Muscle of leg (tissue), 11 donors: Measurements from ENCODE around the gene SMYD5. TPM values are rescaled to one million over a fixed set of nuclear protein-coding genes. Genes with fewer than 3 reads are reported as not detected.

Source experiments
- DNase-seq: peaks from one replicate; pipeline ENCODE4 v3.0.0; 2013
- H3K27ac ChIP-seq: one replicate; pipeline ENCODE4 v1.5.1; 2013; ENCODE audit warnings: mild to moderate bottlenecking, low read length, control low read depth
- H3K27me3 ChIP-seq: one replicate; pipeline ENCODE4 v1.6.1; 2013; ENCODE audit warnings: low read length; ENCODE audit not compliant: control insufficient read depth, insufficient read depth
- H3K36me3 ChIP-seq: one replicate; pipeline ENCODE4 v1.6.1; 2013; ENCODE audit warnings: low read length; ENCODE audit not compliant: control insufficient read depth, insufficient read depth
- H3K4me1 ChIP-seq: one replicate; pipeline ENCODE4 v1.6.1; 2013; ENCODE audit warnings: low read length; ENCODE audit not compliant: control insufficient read depth, insufficient read depth
- H3K4me3 ChIP-seq: one replicate; pipeline ENCODE4 v1.5.1; 2013; ENCODE audit warnings: low read length, control low read depth
- H3K9me3 ChIP-seq: replicated peaks from 2 replicates; pipeline ENCODE4 v1.6.1; 2013; ENCODE audit warnings: low read depth, low read length; ENCODE audit not compliant: control insufficient read depth
- WGBS: methylation state at CpG from one replicate; pipeline ENCODE4 v1.1.5; 2013; ENCODE audit warnings: missing lambda C conversion rate; ENCODE audit not compliant: insufficient coverage; 5-methylcytosine and 5-hydroxymethylcytosine counted together
- polyA plus RNA-seq, 8 donors: library from polyadenylated mRNA; unstranded; fragments of 120-200 nt; gene quantifications; one replicate each; pipeline versions ENCODE4 v1.2.1 to v1.2.3, GENCODE V29; 2013; ENCODE audit warnings: inconsistent platforms in 1 of 8, low replicate concordance in 1 of 8; ENCODE audit not compliant: insufficient read length in 8 of 8, insufficient read depth in 1 of 8
- total RNA-seq: library from RNA; stranded (reverse); fragments of 120-200 nt; gene quantifications from one replicate; pipeline ENCODE4 v1.2.4, GENCODE V29; 2013

SMYD5 gene
- total and polyA plus RNA-seq, 9 donors, result 26.2 to 35.6 (median 29.6) TPM

DNA sequence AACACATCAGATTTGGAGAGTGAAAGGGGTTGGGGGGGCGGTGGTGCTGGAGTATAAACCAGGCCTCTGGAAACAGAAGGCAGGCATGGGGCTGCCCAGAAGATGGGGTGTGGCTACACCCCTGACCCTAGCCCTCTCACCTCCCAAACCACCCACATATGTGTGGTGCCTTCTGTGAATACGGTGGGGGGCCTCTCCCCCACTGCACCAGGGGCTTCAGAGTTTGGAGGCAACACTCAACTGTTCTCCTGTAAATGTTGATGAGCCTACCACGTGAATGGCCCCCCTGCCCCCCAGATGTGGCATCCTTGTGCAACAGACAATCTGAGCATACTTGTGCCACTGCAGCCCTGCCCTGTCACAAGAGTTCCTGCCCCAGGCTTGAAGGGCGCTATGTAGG is 50.7 kb downstream of the SMYD5 start:
- no peak overlapping the region for H3K27ac ChIP-seq
- H3K36me3 ChIP-seq, result no peaks in the 10 kb centered on the region
- H3K4me3 ChIP-seq, result no peak overlapping the region
- peaks cover 3% of the 10 kb centered on the region for H3K4me1 ChIP-seq
- no peaks in the 10 kb centered on the region for H3K9me3 ChIP-seq
- H3K27me3 ChIP-seq, result peaks cover 25% of the 10 kb centered on the region
- no CpG with 5 or more reads among the region's 4 CpGs for WGBS
- no peak for DNase-seq

DNA sequence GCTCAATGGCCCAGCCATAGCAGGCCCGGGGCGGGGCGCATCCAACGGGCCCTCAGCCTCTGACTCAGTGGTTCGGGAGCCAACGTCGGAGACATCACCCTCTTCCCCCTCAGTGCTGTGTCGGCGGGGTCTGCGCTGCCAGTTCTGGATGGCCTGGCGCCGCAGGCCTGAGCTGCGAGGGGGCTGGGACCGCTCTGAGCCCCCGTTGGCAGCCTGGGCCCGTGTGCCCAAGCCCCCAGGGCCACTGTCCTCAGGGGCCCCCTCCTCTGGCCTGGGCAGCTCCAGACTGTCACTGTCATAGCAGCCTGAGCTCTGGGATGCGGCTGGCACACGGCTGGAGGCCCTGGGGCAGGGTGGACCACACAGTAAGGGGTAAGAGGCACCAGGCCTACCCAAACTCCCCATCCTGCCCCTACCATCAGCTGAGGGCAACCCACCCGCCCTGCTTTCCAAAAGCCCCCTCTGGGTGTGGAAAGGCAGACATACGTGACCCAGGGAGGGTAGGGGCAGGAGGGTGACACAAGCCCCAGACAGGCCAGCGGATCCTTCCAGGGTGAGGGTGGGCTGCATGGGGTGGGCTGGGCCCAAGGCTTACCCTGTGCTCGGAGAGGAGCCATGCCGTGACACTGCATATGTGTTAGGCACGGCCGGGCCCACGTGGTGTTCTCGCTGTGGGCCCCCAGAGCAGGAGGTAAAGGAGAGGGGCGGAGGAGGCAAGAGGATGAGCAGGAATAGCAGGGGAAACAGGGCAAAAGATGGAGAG is 51.4 kb downstream of the SMYD5 start:
- H3K9me3 ChIP-seq, result no peaks in the 10 kb centered on the region
- H3K4me3 ChIP-seq, result no peak overlapping the region
- peaks cover 31% of the 10 kb centered on the region for H3K27me3 ChIP-seq
- peaks cover 3% of the 10 kb centered on the region for H3K4me1 ChIP-seq
- 87% methylated on average over 25 of the region's 28 CpGs for WGBS
- no peaks in the 10 kb centered on the region for H3K36me3 ChIP-seq
- DNase-seq, result no peak
- no peak overlapping the region for H3K27ac ChIP-seq

DNA sequence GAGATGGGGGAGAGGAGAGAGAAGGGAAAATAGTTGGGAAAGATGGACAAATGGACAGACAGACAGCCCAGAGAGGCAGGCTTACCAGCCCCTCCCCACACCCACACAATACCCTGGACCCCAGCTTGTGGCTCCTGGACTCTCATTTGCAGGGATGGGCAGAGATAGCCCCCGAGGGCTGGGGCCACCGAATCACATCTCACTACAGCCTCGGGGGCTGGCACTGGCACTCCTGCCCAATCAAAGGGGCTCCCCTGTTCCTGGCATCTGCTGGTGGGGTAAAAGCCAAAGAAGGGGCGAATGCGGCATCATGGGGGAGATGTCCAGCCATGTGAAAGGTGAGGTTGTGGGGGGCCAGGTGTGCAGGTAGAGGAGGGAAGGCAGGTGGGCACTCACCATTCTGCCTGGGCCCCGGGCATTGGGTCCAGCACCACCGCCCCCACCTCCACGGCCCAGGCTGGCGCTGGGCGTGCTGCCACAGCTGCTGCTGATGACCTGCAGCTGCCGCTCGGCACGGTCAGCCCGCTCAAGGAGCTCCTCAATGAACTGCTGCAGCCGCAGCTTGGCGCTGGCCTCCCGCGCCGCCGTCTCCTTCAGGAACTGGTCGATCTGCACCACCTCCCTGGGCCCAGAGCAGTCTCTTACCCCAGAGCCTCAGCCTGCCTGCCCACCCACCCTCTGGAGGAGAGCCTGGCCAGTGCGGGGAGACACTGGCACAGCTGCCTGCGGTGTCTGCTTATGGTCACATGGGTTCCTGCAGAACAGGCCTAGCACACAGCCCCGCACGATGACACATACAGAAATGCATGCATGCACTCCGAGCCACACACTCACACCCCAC is 52.2 kb downstream of the SMYD5 start:
- Histone ChIP-seq H3K36me3 (no peaks in the 10 kb centered on the region), H3K9me3 (no peaks in the 10 kb centered on the region), H3K27ac (no peak overlapping the region), H3K27me3 (peaks cover 37% of the 10 kb centered on the region), H3K4me1 (peaks cover 3% of the 10 kb centered on the region), H3K4me3 (no peak overlapping the region)
- DNase-seq, result no peak
- 81% methylated on average over 25 of the region's 26 CpGs for WGBS

DNA sequence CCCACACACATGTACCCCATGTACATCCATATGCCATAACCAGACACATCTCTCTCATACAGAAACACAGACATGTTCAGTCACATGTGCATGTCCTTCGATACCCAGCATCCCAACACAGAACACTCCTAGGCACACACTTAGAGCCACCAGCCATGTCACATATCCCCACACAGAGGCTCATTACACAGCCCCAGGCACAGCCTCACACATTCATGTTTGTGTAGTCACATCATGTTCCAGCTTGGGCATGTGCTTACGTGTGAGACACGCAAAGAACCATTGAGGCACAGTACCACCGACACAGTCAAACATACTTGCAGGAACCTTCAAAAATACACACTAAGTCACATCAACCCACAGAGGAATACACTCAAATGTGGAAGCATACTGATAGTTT is 53.0 kb downstream of the SMYD5 start:
- peaks cover 3% of the 10 kb centered on the region for H3K4me1 ChIP-seq
- WGBS, result 86% methylated on average over 1 of the region's 4 CpGs
- H3K9me3 ChIP-seq, result no peaks in the 10 kb centered on the region
- H3K27ac ChIP-seq, result no peak overlapping the region
- H3K27me3 ChIP-seq, result peaks cover 39% of the 10 kb centered on the region
- no peak for DNase-seq
- no peaks in the 10 kb centered on the region for H3K36me3 ChIP-seq
- H3K4me3 ChIP-seq, result no peak overlapping the region

DNA sequence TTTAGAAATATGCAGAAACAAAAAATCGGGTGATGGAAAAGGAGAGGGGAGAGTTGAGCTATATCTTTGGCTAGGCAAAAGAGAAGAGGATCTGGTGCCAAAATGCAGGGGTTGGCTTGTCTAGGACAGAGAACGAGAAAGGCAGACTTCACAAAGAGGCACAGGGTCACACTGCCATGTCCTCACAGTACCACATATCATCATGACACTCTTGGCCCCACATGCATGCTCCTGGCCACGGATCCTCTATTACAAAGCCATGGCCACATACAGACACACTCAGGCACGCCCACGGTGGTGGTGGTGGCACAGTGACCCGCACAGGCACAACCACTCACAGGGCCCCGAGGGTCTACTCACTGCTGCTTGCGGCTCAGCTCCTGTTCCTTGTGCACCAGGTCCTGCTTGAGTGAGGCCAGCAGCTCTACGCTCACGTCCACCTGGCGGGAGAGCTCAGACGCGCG is 54.4 kb downstream of the SMYD5 start:
- no peaks in the 10 kb centered on the region for H3K36me3 ChIP-seq
- peaks cover 39% of the 10 kb centered on the region for H3K27me3 ChIP-seq
- 20% methylated on average over 13 of the region's 14 CpGs for WGBS

DNA sequence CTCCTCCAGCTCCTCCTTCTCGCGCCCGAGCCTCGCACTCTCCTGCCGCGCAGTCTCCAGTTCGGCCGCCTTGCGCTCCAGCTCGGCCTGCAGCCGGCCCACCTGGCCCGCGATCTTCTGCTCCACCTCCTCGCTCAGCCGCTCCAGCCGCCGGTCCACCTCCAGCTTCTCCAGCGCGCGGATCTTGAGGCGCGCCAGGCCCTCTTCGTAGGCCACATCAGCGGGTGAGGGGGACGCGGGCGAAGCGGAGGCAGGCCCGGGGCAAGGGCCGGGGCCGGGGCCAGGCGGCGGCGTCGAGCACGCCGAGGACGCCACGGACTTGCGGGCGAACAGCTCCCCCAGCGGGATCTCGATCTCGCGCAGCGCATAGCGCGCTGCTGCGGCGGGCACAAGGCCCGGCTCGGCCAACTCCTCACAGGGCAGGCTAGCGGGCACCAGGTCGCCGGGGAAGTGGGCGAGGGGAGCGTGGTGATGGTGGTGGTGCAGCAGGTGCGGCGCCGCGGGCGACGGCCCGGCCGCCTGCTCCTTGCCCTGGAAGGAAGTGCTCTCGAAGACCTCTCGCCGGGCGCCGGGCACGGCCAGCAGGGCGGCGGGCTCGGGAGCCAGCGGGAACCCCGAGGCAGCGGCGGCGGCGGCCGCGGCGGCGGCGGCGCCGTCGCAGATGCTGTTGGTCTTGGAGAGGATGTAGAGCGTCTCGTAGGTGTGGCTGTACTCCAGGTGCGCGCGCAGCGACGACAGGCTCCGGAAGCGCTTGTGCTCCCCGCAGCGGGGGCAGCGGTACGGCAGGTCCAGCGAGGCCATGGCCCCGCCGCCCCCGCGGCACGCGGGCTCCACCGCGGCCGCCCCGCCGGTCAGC is 55.0 kb downstream of the SMYD5 start:
- no peak overlapping the region for H3K4me3 ChIP-seq
- 3% methylated on average over 113 of the region's 113 CpGs for WGBS
- H3K27ac ChIP-seq, result no peak overlapping the region
- H3K27me3 ChIP-seq, result peaks cover 42% of the 10 kb centered on the region
- peaks cover 3% of the 10 kb centered on the region for H3K4me1 ChIP-seq
- H3K36me3 ChIP-seq, result no peaks in the 10 kb centered on the region
- no peak for DNase-seq
- no peaks in the 10 kb centered on the region for H3K9me3 ChIP-seq

More for the DNA sequence above, 54.4 kb downstream of the SMYD5 start:
- Histone ChIP-seq H3K4me3 (no peak overlapping the region), H3K9me3 (no peaks in the 10 kb centered on the region), H3K27ac (no peak overlapping the region), H3K4me1 (peaks cover 3% of the 10 kb centered on the region)
- DNase-seq, result no peak

DNA sequence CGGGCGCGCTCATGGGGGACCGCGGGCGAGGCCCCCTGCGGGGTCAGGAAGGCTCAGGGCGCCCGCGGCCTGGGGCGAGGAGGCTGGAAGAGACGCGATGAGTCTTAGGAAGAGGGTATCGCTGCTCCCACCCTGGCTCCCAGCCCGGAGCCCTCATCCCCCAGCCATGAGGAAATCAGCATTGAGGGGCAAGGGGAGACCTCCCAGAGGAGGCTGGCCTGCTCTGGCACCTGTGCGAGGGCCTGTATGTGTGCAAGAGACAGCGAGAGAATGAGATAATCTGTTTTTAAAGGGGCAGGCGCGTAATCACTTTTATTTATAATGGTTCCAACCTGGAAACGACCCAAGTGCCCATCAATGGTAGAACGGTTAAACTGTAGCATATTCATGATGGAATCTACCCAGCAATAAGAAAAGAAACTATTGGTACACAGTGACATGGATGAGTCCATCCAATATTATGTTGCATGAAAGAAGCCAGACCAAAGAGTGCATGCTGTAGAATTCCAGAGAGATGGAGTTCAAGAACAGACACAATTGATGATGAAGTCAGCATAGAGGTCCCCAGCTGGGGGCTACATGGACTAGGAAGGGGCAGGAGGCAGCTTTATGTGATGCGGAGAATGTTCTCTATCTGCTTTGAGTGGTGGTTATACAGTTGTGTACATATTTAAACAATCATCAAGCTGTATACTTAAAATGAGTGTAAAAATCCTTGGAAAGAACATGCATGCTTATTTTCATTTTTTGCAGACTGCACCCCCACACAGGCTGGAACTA is 55.8 kb downstream of the SMYD5 start:
- Histone ChIP-seq H3K36me3 (no peaks in the 10 kb centered on the region), H3K4me3 (no peak overlapping the region), H3K27ac (no peak overlapping the region), H3K9me3 (no peaks in the 10 kb centered on the region), H3K4me1 (peaks cover 3% of the 10 kb centered on the region), H3K27me3 (peaks cover 43% of the 10 kb centered on the region)
- WGBS, result 3% methylated on average over 12 of the region's 22 CpGs
- DNase-seq, result no peak

DNA sequence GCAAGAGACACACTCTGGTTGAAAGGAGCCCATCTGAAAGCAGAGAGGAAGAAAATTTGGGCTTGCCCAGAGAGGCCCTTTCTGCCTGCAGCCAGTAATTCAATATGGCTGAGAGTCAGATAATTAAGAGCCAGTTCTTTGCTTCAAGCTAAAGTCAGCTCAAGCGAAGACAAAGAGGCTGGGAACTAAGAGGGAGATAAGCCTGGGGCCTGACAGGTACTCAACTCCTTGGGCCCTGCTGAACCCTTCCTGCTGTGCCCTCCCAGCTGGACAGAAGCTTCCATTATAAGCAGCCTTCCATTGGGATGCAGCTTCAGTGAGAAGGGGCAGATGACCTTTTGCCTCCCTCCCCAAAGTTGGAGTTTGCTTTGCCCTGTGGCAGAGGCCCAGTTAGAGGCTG is 58.2 kb downstream of the SMYD5 start:
- Histone ChIP-seq H3K4me1 (no peaks in the 10 kb centered on the region), H3K27ac (no peak overlapping the region), H3K4me3 (no peak overlapping the region), H3K27me3 (peaks cover 37% of the 10 kb centered on the region), H3K36me3 (no peaks in the 10 kb centered on the region), H3K9me3 (no peaks in the 10 kb centered on the region)
- 67% methylated on average over 1 of the region's 1 CpG for WGBS
- no peak for DNase-seq
